Measurements from ENCODE around the gene NRP2. TPM values are rescaled to one million over a fixed set of nuclear protein-coding genes. Genes with fewer than 3 reads are reported as not detected.

NRP2 gene
- total RNA-seq, 2 donors from 2014 or later, result 69.7 to 92.4 TPM

DNA sequence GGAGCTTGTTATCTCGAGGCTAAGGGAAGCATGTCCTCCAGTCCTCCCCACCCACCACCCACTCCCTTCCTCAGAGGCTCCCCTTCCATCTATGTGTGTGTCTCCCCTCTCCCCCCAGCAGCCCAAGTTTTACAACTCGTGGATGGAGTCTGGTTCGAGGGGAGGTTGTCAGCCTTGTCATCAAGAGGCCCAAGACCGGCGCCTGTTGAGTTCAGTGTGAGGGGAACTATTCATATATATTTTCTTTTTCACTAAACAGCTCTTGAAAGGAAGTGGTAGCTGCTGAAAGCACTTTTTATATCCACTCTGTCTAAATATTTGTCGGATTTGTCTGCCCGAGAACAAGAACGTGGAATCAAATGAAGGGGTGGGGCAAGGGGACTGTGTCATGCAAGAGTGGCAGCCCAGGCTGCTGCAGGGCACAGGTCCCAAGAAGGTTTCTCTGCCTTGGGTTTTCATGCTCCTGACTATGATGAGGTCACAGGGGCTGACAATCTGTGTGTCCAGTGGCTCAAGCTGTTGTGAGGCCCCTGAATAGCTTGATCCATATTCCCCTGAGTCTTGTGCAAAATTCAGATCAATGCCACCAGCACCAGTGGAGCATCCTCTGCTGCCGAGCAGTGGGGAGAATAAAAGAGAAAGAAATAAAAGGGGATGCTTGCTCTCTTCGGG lies 35.0 kb downstream of the NRP2 start:
- TF ChIP-seq, protein P1, sequence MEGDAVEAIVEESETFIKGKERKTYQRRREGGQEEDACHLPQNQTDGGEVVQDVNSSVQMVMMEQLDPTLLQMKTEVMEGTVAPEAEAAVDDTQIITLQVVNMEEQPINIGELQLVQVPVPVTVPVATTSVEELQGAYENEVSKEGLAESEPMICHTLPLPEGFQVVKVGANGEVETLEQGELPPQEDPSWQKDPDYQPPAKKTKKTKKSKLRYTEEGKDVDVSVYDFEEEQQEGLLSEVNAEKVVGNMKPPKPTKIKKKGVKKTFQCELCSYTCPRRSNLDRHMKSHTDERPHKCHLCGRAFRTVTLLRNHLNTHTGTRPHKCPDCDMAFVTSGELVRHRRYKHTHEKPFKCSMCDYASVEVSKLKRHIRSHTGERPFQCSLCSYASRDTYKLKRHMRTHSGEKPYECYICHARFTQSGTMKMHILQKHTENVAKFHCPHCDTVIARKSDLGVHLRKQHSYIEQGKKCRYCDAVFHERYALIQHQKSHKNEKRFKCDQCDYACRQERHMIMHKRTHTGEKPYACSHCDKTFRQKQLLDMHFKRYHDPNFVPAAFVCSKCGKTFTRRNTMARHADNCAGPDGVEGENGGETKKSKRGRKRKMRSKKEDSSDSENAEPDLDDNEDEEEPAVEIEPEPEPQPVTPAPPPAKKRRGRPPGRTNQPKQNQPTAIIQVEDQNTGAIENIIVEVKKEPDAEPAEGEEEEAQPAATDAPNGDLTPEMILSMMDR (conservative IDR thresholded peaks at IDR 0.05), result no peak
- peaks cover 27% of the 10 kb centered on the region for H3K4me1 ChIP-seq (ENCODE audit: control insufficient read depth, insufficient read depth, low read length)
- Mint-ChIP-seq H3K36me3 (ENCODE audit: low read depth) (peaks cover 30% of the 10 kb centered on the region), H3K27ac (no peak overlapping the region), H3K9me3 (no peaks in the 10 kb centered on the region), H3K4me1 (peaks cover 63% of the 10 kb centered on the region), H3K27me3 (ENCODE audit: insufficient read depth) (no peaks in the 10 kb centered on the region), H3K4me3 (no peak overlapping the region)
- no peak overlapping the region for H3K4me3 ChIP-seq (ENCODE audit: low read length)
- DNase-seq, result no peak
- H3K27me3 ChIP-seq (ENCODE audit: control insufficient read depth, insufficient read depth, low read length, poor library complexity, severe bottlenecking), result no peaks in the 10 kb centered on the region
- no peak overlapping the region for H3K9ac ChIP-seq (ENCODE audit: extremely low read depth, low read length, poor library complexity, severe bottlenecking)
- no peaks in the 10 kb centered on the region for H3K9me3 ChIP-seq (ENCODE audit: control insufficient read depth, low read length)
- no peak overlapping the region for H3K27ac ChIP-seq (ENCODE audit: low read depth, low read length)
- H3K36me3 ChIP-seq (ENCODE audit: control insufficient read depth, insufficient read depth, low read length), result peaks cover 47% of the 10 kb centered on the region
- WGBS, 2 experiments (ENCODE audit: insufficient coverage in 1 of 2, insufficient read length in 1 of 2), result 90 to 97% methylated on average over 5 to 8 of the region's 10 CpGs

DNA sequence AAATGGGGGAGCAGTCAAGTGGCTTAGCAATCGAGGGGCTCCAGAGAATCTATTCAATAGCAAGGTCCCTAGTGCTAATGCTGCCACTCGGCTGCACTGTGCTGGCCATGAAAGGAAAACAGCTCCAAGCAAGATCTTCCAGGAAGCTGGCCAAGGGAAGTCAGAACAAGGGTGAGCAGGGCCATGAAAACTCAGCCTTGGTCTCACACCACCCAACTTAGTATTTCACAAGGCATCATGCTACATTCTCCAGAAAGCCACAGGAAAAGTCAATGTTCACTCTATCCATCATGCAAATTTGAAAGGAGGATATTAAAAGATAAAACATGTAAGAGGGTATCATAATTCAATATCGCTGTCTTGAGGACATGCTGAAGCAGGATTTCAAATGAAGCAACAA lies 35.7 kb downstream of the NRP2 start:
- peaks cover 21% of the 10 kb centered on the region for H3K4me1 ChIP-seq (ENCODE audit: control insufficient read depth, insufficient read depth, low read length)
- Mint-ChIP-seq H3K9me3 (no peaks in the 10 kb centered on the region), H3K4me1 (peaks cover 56% of the 10 kb centered on the region), H3K27me3 (ENCODE audit: insufficient read depth) (no peaks in the 10 kb centered on the region), H3K4me3 (no peak overlapping the region), H3K27ac (no peak overlapping the region), H3K36me3 (ENCODE audit: low read depth) (peaks cover 35% of the 10 kb centered on the region)
- H3K9ac ChIP-seq (ENCODE audit: extremely low read depth, low read length, poor library complexity, severe bottlenecking), result no peak overlapping the region
- H3K4me3 ChIP-seq (ENCODE audit: low read length), result no peak overlapping the region
- no peak for DNase-seq
- TF ChIP-seq, protein P1 (conservative IDR thresholded peaks at IDR 0.05), result no peak
- peaks cover 53% of the 10 kb centered on the region for H3K36me3 ChIP-seq (ENCODE audit: control insufficient read depth, insufficient read depth, low read length)
- H3K27ac ChIP-seq (ENCODE audit: low read depth, low read length), result no peak overlapping the region
- H3K27me3 ChIP-seq (ENCODE audit: control insufficient read depth, insufficient read depth, low read length, poor library complexity, severe bottlenecking), result no peaks in the 10 kb centered on the region
- 93 to 95% methylated on average over 3 of the region's 3 CpGs for WGBS, 2 experiments (ENCODE audit: insufficient coverage in 1 of 2, insufficient read length in 1 of 2)
- H3K9me3 ChIP-seq (ENCODE audit: control insufficient read depth, low read length), result no peaks in the 10 kb centered on the region

- Histone ChIP-seq H3K4me1 (ENCODE audit: control insufficient read depth, insufficient read depth, low read length) (peaks cover 5% of the 10 kb centered on the region), H3K9me3 (ENCODE audit: control insufficient read depth, low read length) (no peaks in the 10 kb centered on the region), H3K4me3 (ENCODE audit: low read length) (no peak overlapping the region), H3K9ac (ENCODE audit: extremely low read depth, low read length, poor library complexity, severe bottlenecking) (no peak overlapping the region), H3K36me3 (ENCODE audit: control insufficient read depth, insufficient read depth, low read length) (peaks cover 63% of the 10 kb centered on the region), H3K27me3 (ENCODE audit: control insufficient read depth, insufficient read depth, low read length, poor library complexity, severe bottlenecking) (no peaks in the 10 kb centered on the region), H3K27ac (ENCODE audit: low read depth, low read length) (peak overlapping the region; percentile 12)
- DNase-seq, result no peak
- WGBS, 2 experiments (ENCODE audit: insufficient coverage in 1 of 2, insufficient read length in 1 of 2), result 82 to 100% methylated on average over 1 to 4 of the region's 4 CpGs
- no peaks in the 10 kb centered on the region for H3K27me3 Mint-ChIP-seq (ENCODE audit: insufficient read depth)
- H3K9me3 Mint-ChIP-seq, result no peaks in the 10 kb centered on the region
- no peak overlapping the region for H3K4me3 Mint-ChIP-seq
- H3K36me3 Mint-ChIP-seq (ENCODE audit: low read depth), result peaks cover 50% of the 10 kb centered on the region
- H3K27ac Mint-ChIP-seq, result no peak overlapping the region
- TF ChIP-seq, protein P1 (conservative IDR thresholded peaks at IDR 0.05), result no peak
- H3K4me1 Mint-ChIP-seq, result peaks cover 41% of the 10 kb centered on the region
These were observed 37.5 kb downstream of the NRP2 start for GRCh38 chr2:205719847-205720246.

Measured in endodermal cell (in vitro differentiated cells).